ENCODE data around the gene KIAA0753. TPM values are rescaled to one million over a fixed set of nuclear protein-coding genes. Genes with fewer than 3 reads are reported as not detected.

The KIAA0753 gene
- total and polyA plus RNA-seq, 2 of the 8 experiments (the other 6 are each of a cell fraction or from before 2014, with no cell fraction given) = 5.0 to 27.1 TPM

GRCh38 chr17:6684460-6684783, 43.9 kb upstream of the KIAA0753 start (continued):
- TF ChIP-seq BRCA1 (IDR thresholded peaks at IDR 0.05; ENCODE audit: low read depth, low read length) = no peak
- TF ChIP-seq SIN3A (conservative IDR thresholded peaks at IDR 0.05 in 1 of 2, IDR thresholded peaks at IDR 0.05 in 1 of 2; ENCODE audit: low read depth in 1 of 2, low read length in 2 of 2) = no peak
- TF ChIP-seq POU5F1 (IDR thresholded peaks at IDR 0.05; ENCODE audit: low read depth, low read length) = no peak
- TF ChIP-seq YY1 (IDR thresholded peaks at IDR 0.05; ENCODE audit: low read depth, low read length) = no peak
- no peak for TF ChIP-seq ZNF274 (IDR thresholded peaks at IDR 0.05; ENCODE audit: borderline replicate concordance, extremely low read depth, low read length)
- no peak for TF ChIP-seq TAF7 (optimal IDR thresholded peaks at IDR 0.05; ENCODE audit: borderline replicate concordance, low read depth, low read length)
- no peak for TF ChIP-seq SAP30 (IDR thresholded peaks at IDR 0.05; ENCODE audit: insufficient read depth, insufficient replicate concordance, low read length)
